Activated T-cell treated with anti-CD3 and anti-CD28 coated beads, Interleukin-2, amount 50 U/mL, for 1 hour (primary cell): Measurements from ENCODE around the gene ZNF491.
A peak's percentile ranks its signal among the peaks of the same experiment; 100 is the strongest.
"Not testable (repeated sequence)": the region's sequence is repeated elsewhere in the genome, so short reads cannot be mapped to it uniquely, and the experiment has no call there.

Source experiments
- DNase-seq: peaks from one replicate; pipeline ENCODE4 v3.0.0-alpha.2; 2020

ZNF491 gene

GRCh38 chr19:11807099-11807380, 8.7 kb downstream of the ZNF491 start:
- DNase-seq, result no peak

GRCh38 chr19:11813703-11814028, 15.3 kb downstream of the ZNF491 start:
- no peak for DNase-seq

- DNase-seq, result peak; percentile 82
These were observed 15.8 kb downstream of the ZNF491 start, which contains the start of gene ZNF440 for GRCh38 chr19:11814029-11814699. ZNF440 (plus strand) TSS chr19:11814273; CDS start chr19:11814448, 175 bp downstream.

DNA sequence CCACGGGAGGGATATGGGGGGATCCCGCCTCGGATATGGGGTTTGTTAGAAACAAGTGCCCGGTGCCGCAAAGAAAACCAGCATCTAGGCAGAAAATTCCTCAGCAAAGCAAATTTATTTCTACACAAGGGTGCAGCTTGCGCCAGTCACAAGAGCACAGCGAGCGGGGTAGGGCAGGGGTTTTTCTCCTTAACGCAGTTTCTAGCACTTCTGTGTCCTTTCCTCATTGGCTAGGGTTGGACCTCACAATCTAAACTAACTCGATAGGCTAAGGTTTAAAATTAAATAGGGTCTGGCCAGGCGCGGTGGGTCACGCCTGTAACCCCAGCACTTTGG, 16.3 kb downstream of the ZNF491 start:
- no peak for DNase-seq

- DNase-seq, result no peak
These were observed 23.3 kb downstream of the ZNF491 start for GRCh38 chr19:11821474-11822109.

DNA sequence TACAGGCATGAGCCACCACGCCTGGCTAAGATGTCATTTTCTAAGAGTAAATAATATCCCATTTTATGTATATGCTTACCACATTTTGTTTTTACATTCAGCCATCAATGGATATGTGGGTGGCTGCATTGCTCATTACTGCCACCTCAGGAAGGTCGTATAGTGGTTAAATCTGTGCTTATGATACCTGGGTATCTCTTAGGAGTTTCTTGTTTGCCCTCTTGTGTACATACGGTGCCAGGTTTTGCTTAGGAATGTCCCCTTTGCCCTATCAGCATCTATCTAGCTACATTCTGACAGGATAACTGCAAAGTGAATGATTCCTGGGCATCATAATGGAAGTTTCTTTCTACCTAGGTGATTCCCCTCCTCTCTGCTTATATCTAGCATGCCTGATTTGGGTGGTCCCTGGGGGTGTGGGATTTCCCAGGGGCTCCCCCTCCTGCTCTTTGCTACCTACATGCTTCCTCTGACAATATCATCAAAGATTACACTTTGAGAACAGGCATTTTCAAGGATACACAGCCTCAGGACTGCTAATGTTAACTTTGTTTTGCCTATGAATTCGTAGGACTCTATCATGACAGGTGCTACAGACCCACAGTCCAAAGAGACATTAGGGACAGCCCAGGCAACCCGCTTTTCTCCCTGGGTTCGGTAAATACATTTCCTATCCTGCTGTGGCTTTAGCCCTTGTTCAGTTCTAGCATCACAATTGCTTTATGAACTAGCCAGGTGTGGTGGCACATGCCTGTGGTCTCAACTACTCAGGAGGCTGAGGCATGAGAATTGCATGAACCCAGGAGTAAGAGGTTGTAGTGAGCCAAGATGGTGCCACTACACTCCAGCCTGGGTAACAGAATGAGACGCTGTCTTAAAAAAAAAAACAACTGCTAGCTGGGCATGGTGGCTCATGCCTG, 30.9 kb downstream of the ZNF491 start:
- DNase-seq, result not testable (repeated sequence)

- DNase-seq, result no peak
These were observed 34.1 kb downstream of the ZNF491 start for GRCh38 chr19:11832253-11832912.

GRCh38 chr19:11833541-11833940, 35.2 kb downstream of the ZNF491 start:
- DNase-seq, result no peak

GRCh38 chr19:11835626-11836066, 37.3 kb downstream of the ZNF491 start:
- not testable (repeated sequence) for DNase-seq

DNA sequence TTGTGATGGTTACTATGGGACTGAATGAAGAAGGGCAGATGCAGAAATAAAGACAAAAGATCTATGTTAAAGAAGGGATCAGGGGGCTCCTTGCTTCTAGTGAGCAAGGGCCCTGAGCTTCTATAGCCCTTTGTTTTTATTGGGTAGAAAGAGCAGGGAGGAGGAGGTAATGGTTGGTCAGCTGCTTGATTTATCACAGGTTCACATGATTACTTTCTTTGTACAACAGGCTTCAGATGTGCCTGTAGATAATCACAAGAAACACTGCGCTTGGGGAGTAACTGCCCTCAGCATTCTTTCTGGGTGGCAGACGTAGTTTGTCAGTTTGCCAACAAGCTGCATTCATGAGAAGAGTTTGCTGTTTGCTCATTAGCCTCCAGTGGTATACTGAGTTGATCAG, 45.4 kb downstream of the ZNF491 start:
- DNase-seq, result no peak

GRCh38 chr19:11847615-11848014, 49.3 kb downstream of the ZNF491 start:
- DNase-seq, result not testable (repeated sequence)

DNA sequence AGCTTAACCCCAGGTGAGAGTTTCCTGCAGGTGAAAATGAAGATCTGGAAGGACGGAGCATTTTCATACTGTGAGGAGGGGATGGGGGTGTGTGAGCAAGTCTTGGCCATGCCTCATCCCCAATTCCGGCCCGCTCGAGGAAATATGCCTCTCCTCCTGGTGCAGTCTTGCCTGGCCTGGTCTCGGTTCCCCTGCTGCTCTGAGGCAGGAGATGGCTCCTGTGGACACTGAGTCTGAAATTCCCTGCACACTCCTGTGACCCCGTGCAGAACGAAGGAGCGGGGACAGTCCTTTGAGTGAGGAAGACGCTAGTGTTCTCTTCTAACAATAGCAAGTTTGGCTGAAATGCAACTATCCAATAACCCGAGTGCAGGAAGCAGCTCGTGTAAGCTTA, 49.9 kb downstream of the ZNF491 start:
- DNase-seq, result no peak

DNA sequence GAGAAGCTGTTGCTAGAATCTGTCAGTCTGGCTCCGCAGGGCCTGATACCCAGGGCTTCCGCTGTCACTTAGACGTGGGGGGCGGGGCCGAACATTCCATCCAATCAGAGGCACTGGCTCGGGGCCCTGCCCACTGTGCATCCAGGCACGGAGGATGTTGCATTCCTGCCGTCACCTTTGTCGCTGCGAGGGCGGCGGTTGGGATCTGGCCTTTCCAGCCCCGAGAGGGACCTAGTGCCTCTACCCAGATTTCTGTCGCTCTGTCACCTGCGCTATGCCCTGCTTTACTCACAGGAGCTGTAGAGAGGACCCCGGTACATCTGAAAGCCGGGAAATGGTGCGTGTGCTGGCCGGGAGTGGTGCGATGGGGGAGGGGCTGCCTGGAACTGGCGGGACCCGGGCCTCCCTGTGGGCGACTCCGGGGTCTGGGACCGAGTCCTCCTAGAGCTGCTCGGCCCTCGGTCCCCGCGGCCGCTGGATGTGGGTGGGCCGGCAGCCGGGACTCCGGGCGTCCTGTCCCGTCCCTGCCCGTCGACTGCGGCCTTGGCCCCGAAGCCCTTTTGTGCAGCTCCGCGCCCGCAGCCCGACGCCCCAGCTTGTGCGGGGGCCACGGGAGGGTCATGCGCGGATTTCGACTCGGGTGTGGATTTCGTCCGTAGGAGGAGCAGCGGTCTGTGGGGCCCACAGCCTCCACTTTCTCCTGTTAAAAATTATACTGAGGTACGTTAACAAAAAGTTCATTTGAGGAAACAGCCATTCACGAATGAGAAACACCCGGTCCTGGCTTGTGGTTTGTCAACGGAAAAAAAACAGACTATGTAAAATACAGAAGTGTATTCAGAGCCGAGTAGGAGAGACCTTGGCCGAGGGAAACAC, 50.5 kb downstream of the ZNF491 start, which contains the start of gene ZNF439:
TSS of gene ZNF439 (plus strand) at position 133 of the 876 bp plus-strand sequence. CDS start at position 275, 142 bp downstream.
- peak; percentile 82 for DNase-seq

- not testable (repeated sequence) for DNase-seq
These were observed 52.0 kb downstream of the ZNF491 start for GRCh38 chr19:11850289-11850688.

- no peak for DNase-seq
These were observed 55.0 kb downstream of the ZNF491 start for GRCh38 chr19:11853358-11853757.

DNA sequence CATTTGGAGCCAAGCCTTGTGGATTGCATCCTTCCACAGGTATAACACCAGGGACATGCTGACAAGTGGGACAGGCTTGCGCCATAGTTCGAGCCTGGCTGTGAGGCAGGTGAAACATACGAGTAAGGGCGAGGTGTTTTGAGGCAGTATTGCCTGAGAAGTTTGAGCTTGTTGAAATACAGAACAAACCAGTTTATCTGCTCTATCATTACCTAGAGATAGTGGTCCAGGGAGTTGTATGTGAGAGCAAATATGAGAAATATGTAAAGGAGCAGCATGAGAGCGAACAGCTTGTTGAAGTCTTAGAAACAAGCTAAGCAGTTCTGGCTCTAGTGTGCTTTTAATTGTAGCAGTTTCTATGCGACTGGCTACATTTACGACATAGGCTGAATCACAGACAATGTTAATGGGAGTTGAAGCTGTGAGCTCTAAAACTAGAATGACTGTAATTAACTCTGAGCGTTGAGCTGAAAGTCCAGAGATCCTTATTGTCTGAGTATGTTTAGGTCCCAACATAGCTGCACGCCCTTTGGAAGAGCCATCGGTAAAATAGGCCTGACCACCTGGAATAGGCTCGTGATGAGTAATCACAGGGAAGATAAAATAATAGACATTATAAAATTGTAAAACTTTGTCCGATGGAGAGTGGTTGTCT, 58.4 kb downstream of the ZNF491 start:
- no peak for DNase-seq
